Mucosa of rectum (tissue), 2 donors: Measurements from ENCODE around the gene FBXL15.

Experiments used
- H3K27ac ChIP-seq, 2 donors: one replicate each; pipeline ENCODE4 v1.7.0; 2013; ENCODE audit warnings: inconsistent platforms in 2 of 2, low read depth in 2 of 2, low read length in 2 of 2
- H3K27me3 ChIP-seq, 2 donors: one replicate each; pipeline ENCODE4 v1.7.0; 2013; ENCODE audit warnings: low read length in 2 of 2; ENCODE audit not compliant: control insufficient read depth in 2 of 2, insufficient read depth in 2 of 2
- H3K36me3 ChIP-seq, 2 donors: one replicate each; pipeline ENCODE4 v1.7.0; 2013; ENCODE audit warnings: low read length in 2 of 2; ENCODE audit not compliant: control insufficient read depth in 2 of 2, insufficient read depth in 2 of 2
- H3K4me1 ChIP-seq, 2 donors: one replicate each; pipeline ENCODE4 v1.7.0; 2013; ENCODE audit warnings: low read length in 2 of 2, mild to moderate bottlenecking in 1 of 2; ENCODE audit not compliant: control insufficient read depth in 2 of 2, insufficient read depth in 2 of 2
- H3K4me3 ChIP-seq, 2 donors: one replicate each; pipeline ENCODE4 v1.7.0; 2013; ENCODE audit warnings: low read length in 2 of 2
- H3K9ac ChIP-seq, 2 donors: one replicate each; pipeline ENCODE4 v1.7.0; 2013; ENCODE audit warnings: low read length in 2 of 2, low read depth in 1 of 2, mild to moderate bottlenecking in 1 of 2
- H3K9me3 ChIP-seq, 2 donors: one replicate each; pipeline ENCODE4 v1.7.0; 2013; ENCODE audit warnings: low read length in 2 of 2; ENCODE audit not compliant: control insufficient read depth in 2 of 2
- donor health status: healthy.
- donor health status: Normal muscosa, but diverticular disease.

Gene FBXL15

GRCh38 chr10:102410429-102411073 is 10.1 kb upstream of the FBXL15 start:
- no peaks in the 10 kb centered on the region for H3K9me3 ChIP-seq
- peak overlapping the region in 1 of 2 donors; percentile 48 for H3K4me3 ChIP-seq
- H3K9ac ChIP-seq: peak overlapping the region in 1 of 2 donors; percentile 47
- H3K36me3 ChIP-seq: no peaks in the 10 kb centered on the region
- peak overlapping the region in 1 of 2 donors; percentile 63 for H3K27ac ChIP-seq
- H3K27me3 ChIP-seq: peaks cover 46 to 56% of the 10 kb centered on the region in 2 donors
- H3K4me1 ChIP-seq: peaks cover 3 to 4% of the 10 kb centered on the region in 2 donors

DNA sequence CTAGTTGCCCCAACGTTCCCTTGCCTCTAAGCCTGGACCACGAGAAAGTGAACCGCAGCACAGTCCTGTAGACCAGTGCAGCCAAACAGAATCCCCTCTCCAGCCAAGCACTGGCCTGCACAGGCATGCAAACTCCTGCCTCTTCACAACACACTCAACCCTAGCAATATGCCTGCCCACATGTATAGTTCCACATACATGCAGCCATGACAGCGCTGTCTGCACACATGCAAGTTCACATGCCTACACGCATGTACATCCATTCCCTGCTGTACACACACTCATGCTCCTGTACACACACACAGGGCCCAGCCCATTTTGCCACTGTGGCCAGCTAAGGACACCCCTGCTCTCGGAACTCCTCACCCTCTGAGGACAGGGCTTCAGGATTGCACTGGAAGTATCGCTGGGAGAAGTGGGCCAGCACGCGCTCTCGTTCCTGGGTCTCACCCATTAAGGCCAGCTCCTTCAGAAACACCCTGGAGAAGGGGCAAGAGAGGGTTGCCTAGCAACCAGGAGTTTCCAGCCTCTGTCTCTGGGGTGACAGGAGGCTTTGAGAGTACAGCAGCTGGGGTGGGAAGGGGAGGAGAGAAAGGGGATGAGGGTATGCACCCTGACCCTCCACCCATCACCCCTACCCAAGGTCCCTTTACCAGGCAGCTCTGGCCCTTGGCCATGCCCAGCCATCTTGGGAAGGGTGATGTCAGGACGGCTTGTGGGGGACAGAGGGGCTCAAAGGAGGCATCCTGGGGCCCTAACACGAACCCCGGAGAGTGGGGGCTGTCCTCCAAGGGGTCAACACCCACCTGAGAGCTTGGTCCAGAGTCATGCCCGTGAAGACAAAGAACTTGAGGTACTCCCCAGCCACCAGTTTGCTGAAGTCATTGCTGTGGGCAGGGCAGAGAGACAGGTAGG is 9.0 kb upstream of the FBXL15 start:
- no peak overlapping the region for H3K4me3 ChIP-seq
- no peaks in the 10 kb centered on the region for H3K36me3 ChIP-seq
- H3K9me3 ChIP-seq: no peaks in the 10 kb centered on the region
- peaks cover 3 to 4% of the 10 kb centered on the region in 2 donors for H3K4me1 ChIP-seq
- H3K27me3 ChIP-seq: peaks cover 46 to 59% of the 10 kb centered on the region in 2 donors
- H3K9ac ChIP-seq: no peak overlapping the region
- no peak overlapping the region for H3K27ac ChIP-seq

DNA sequence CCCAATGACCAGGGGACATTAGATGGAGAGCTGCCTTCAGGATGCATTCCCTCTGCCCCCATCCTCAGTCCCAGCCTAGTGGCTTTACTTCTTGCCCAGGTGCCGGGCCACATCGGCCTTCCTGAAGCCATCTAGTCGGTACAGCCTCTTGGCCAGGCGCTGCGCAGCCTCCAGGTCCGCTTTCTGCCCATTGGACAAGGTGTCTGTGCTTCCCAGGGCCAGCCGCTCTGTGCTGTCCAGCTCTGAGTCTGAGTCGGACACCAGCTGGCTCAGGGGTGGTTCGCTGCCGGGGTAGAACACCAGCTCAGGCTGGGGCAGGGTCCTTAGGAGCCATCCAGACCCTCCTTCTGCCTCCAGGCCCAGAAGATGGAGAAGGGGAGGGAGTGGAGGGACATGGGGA is 8.3 kb upstream of the FBXL15 start:
- Histone ChIP-seq H3K4me1 (peaks cover 3 to 4% of the 10 kb centered on the region in 2 donors), H3K9ac (no peak overlapping the region), H3K4me3 (no peak overlapping the region), H3K9me3 (no peaks in the 10 kb centered on the region), H3K27ac (no peak overlapping the region), H3K36me3 (no peaks in the 10 kb centered on the region), H3K27me3 (peaks cover 46 to 57% of the 10 kb centered on the region in 2 donors)

GRCh38 chr10:102413053-102413705 is 7.5 kb upstream of the FBXL15 start:
- H3K4me3 ChIP-seq: no peak overlapping the region
- H3K4me1 ChIP-seq: peaks cover 3 to 4% of the 10 kb centered on the region in 2 donors
- no peaks in the 10 kb centered on the region for H3K9me3 ChIP-seq
- no peak overlapping the region for H3K9ac ChIP-seq
- H3K36me3 ChIP-seq: no peaks in the 10 kb centered on the region
- H3K27me3 ChIP-seq: peaks cover 41 to 51% of the 10 kb centered on the region in 2 donors
- H3K27ac ChIP-seq: no peak overlapping the region

DNA sequence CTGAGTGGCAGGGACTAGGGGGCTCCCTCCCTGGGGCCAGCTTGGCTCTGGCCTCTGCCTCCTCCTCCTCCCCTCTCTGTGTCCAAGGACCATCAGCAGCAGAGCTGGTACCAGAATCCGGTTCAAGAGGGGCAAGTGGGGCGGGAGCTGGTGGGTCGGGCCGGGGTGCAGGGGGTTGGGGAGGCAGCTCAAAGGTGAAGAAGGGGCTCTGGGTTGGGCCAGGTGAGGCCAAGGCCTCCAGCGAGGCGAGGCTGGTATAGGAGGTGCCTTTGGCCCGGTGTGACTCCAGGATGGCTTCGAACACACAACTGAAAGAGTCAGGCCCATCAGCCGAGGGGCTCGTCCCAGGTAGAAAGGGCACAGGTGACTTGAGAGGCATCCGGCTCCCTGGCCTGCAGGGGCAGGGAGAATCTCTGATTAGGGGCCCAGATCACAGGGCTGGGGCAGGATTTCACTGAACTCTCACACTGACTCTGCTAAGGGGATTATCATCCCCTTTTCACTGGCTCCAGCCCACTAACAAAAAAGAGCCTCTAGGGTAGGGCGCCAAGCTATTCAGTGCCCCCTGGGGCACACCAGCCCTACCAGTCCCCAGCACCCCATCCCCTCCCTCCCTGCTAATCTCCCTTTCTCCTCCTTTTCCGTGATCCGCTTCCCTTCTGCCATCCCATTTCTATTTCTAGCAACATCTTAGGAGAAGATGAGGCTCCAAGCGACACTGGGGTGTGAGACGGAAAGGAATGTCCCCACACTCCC is 6.7 kb upstream of the FBXL15 start:
- Histone ChIP-seq H3K9me3 (no peaks in the 10 kb centered on the region), H3K27me3 (peaks cover 42 to 49% of the 10 kb centered on the region in 2 donors), H3K36me3 (no peaks in the 10 kb centered on the region), H3K9ac (no peak overlapping the region), H3K27ac (no peak overlapping the region), H3K4me1 (peaks cover 4% of the 10 kb centered on the region in 2 donors), H3K4me3 (no peak overlapping the region)

DNA sequence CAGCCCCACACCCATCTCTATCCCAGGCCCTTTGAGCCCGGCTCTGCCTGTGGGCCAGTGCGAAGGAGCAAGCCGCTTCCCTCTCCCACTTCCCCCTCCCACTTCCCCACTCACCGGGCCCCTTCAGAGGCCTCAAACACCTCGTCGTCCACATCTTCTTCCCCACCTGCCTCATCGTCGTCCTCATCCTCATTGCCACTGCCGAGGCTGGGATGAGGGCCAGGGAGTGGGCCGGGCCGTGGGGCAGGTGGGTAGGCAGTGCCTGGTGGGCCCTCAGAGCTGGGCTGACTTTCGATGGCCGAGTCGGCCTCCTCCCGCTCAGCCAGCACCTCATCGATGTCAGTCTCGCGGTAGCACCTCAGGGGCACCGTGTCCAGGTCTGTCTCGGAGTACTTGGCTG is 5.9 kb upstream of the FBXL15 start:
- Histone ChIP-seq H3K27ac (no peak overlapping the region), H3K4me3 (no peak overlapping the region), H3K27me3 (peaks cover 38 to 44% of the 10 kb centered on the region in 2 donors), H3K9me3 (no peaks in the 10 kb centered on the region), H3K36me3 (no peaks in the 10 kb centered on the region), H3K4me1 (peaks cover 5 to 11% of the 10 kb centered on the region in 2 donors), H3K9ac (no peak overlapping the region)

DNA sequence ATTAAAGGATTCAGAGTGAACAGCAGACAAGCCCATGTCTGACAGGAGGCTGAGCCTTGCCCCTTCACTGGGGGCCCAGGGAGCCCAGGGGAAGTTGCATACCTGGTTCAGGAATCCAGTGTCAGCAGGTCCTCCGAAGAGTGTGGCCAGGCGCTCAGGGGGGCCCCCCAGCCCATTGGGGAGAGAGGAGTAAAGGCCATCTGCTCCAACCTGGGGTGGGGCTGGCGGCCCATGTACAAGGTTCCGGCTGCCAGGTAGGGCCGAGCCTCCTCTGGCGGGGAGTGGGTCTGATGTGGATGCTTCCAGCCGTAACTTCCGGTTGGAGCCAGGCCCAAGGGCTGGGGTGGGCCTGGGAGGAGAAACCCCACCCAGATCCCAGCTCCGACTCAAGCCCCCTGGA is 4.4 kb upstream of the FBXL15 start:
- H3K36me3 ChIP-seq: no peaks in the 10 kb centered on the region
- H3K4me3 ChIP-seq: no peak overlapping the region
- H3K27ac ChIP-seq: no peak overlapping the region
- peaks cover 11 to 16% of the 10 kb centered on the region in 2 donors for H3K4me1 ChIP-seq
- no peaks in the 10 kb centered on the region for H3K9me3 ChIP-seq
- H3K9ac ChIP-seq: no peak overlapping the region
- peaks cover 27 to 30% of the 10 kb centered on the region in 2 donors for H3K27me3 ChIP-seq

GRCh38 chr10:102416695-102417094 is 3.9 kb upstream of the FBXL15 start:
- no peak overlapping the region for H3K27ac ChIP-seq
- H3K4me3 ChIP-seq: no peak overlapping the region
- H3K9ac ChIP-seq: no peak overlapping the region
- peaks cover 23 to 28% of the 10 kb centered on the region in 2 donors for H3K27me3 ChIP-seq
- H3K36me3 ChIP-seq: no peaks in the 10 kb centered on the region
- peaks cover 13 to 16% of the 10 kb centered on the region in 2 donors for H3K4me1 ChIP-seq
- no peaks in the 10 kb centered on the region for H3K9me3 ChIP-seq

- H3K4me3 ChIP-seq: peak within 1 kb of the TSS; percentile 92 to 98
- H3K4me1 ChIP-seq: peaks cover 29 to 33% of the 10 kb centered on the region in 2 donors
- peaks cover 0 to 5% of the 10 kb centered on the region in 2 donors for H3K36me3 ChIP-seq
- no peaks in the 10 kb centered on the region for H3K9me3 ChIP-seq
- peaks cover 12 to 15% of the 10 kb centered on the region in 2 donors for H3K27me3 ChIP-seq
- H3K9ac ChIP-seq: no peak within 1 kb of the TSS
- no peak within 1 kb of the TSS for H3K27ac ChIP-seq
Measured at GRCh38 chr10:102418622-102419268, 1.9 kb upstream of the FBXL15 start, which contains the start of gene PSD. Gene PSD (minus strand): TSS chr10:102418785. CDS start chr10:102417038, 1,747 bp downstream.
